H1 (cell line): ENCODE measurements around the gene JPH2. TPM values are rescaled to one million over a fixed set of nuclear protein-coding genes. Genes with fewer than 3 reads are reported as not detected.

ENCODE experiments used
- CTCF ChIA-PET: fragments of 300-600 bp; sonication (Branson Sonifier 250); formaldehyde crosslinking; loops from one replicate; lab custom pipeline; 2021; ENCODE audit not compliant: partially characterized antibody; lab: Charles Lee
- POLR2A ChIA-PET: fragments of 300-600 bp; sonication (Branson Sonifier 250); formaldehyde crosslinking; loops from one replicate; lab custom pipeline; 2021; ENCODE audit warnings: inconsistent platforms; ENCODE audit not compliant: partially characterized antibody; lab: Charles Lee
- DNase-seq, 2 experiments: peaks; one replicate each; pipeline versions ENCODE4 v3.0.0 to v3.0.0-alpha.2; 2010 to 2022; ENCODE audit warnings: low spot score in 2 of 2, low read depth in 1 of 2, mixed read lengths in 1 of 2
- FAIRE-seq: peaks from 2 replicates; lab custom pipeline; 2011; peaks lifted over from hg19 to GRCh38; lab: Jason Lieb, UNC
- H2AFZ ChIP-seq: 2 replicates; pipeline ENCODE4 v1.8.1; 2012; ENCODE audit warnings: low read length, inconsistent platforms
- H2AK5ac ChIP-seq: 2 replicates; pipeline ENCODE4 v1.6.1; 2013; ENCODE audit warnings: low read depth, low read length
- H2BK120ac ChIP-seq: replicated peaks from 2 replicates; pipeline ENCODE3; 2013; ENCODE audit warnings: low read depth, low read length, inconsistent platforms
- H2BK12ac ChIP-seq: 2 replicates; pipeline ENCODE4 v1.6.1; 2013; ENCODE audit warnings: low read depth, low read length
- H2BK15ac ChIP-seq: 2 replicates; pipeline ENCODE4 v1.6.1; 2013; ENCODE audit warnings: low read length
- H2BK20ac ChIP-seq: 2 replicates; pipeline ENCODE4 v1.6.1; 2013; ENCODE audit warnings: low read length
- H2BK5ac ChIP-seq: 2 replicates; pipeline ENCODE4 v1.6.1; 2013; ENCODE audit warnings: low read depth, low read length
- H3K14ac ChIP-seq: 2 replicates; pipeline ENCODE4 v1.6.1; 2013; ENCODE audit warnings: inconsistent platforms; ENCODE audit not compliant: insufficient read length
- H3K18ac ChIP-seq: 2 replicates; pipeline ENCODE4 v1.6.1; 2013; ENCODE audit warnings: low read length; ENCODE audit errors: extremely low read depth
- H3K23ac ChIP-seq: 2 replicates; pipeline ENCODE4 v1.6.1; 2013; ENCODE audit warnings: inconsistent platforms; ENCODE audit not compliant: insufficient read length
- H3K23me2 ChIP-seq: 2 replicates; pipeline ENCODE4 v1.6.1; 2013; ENCODE audit warnings: low read depth, low read length
- H3K27ac ChIP-seq: 2 replicates; pipeline ENCODE4 v1.6.1; 2011; ENCODE audit warnings: low read depth, low read length, inconsistent platforms
- H3K27me3 ChIP-seq, 4 experiments: replicated peaks in 1 of 4; 1 replicate in 1 of 4; 2 replicates in 3 of 4; pipeline versions ENCODE4 v1.6.1 to v1.8.1; 2011 to 2013; ENCODE audit warnings: low read length in 3 of 4, mild to moderate bottlenecking in 3 of 4, inconsistent platforms in 2 of 4, mixed read lengths in 2 of 4, moderate library complexity in 1 of 4; ENCODE audit not compliant: control insufficient read depth in 3 of 4, insufficient read depth in 3 of 4; ENCODE audit errors: extremely low read depth in 1 of 4
- H3K36me3 ChIP-seq, 4 experiments: 2 replicates each; pipeline versions ENCODE4 v1.6.1 to v1.8.1; 2011 to 2013; ENCODE audit warnings: mild to moderate bottlenecking in 4 of 4, low read length in 3 of 4, moderate library complexity in 2 of 4, control low read depth in 1 of 4, inconsistent platforms in 1 of 4; ENCODE audit not compliant: insufficient read depth in 4 of 4, control insufficient read depth in 2 of 4
- H3K4ac ChIP-seq: replicated peaks from 2 replicates; pipeline ENCODE3; 2013; ENCODE audit warnings: low read length, low read depth, mixed read lengths, inconsistent platforms; ENCODE audit not compliant: insufficient read length
- H3K4me1 ChIP-seq, 4 experiments: replicated peaks in 1 of 4; 1 replicate in 1 of 4; 2 replicates in 3 of 4; pipeline versions ENCODE4 v1.6.1 to v1.8.1; 2011 to 2013; ENCODE audit warnings: low read length in 3 of 4, inconsistent platforms in 2 of 4, mixed read lengths in 1 of 4; ENCODE audit not compliant: insufficient read depth in 4 of 4, control insufficient read depth in 3 of 4
- H3K4me2 ChIP-seq, 2 experiments: 2 replicates each; pipeline versions ENCODE4 v1.6.1 to v1.8.1; 2011 to 2013; ENCODE audit warnings: low read depth in 2 of 2, low read length in 2 of 2, control low read depth in 1 of 2, inconsistent platforms in 1 of 2, mild to moderate bottlenecking in 1 of 2; ENCODE audit not compliant: insufficient read depth in 1 of 2
- H3K4me3 ChIP-seq, 4 experiments: fragments of 200-600, 300-600 bp in 1 of 4; sonication (generic), shearing (Covaris generic), sonication (Bioruptor Twin) in 1 of 4; 2 replicates each; pipeline versions ENCODE4 v1.5.1 to v1.8.1; 2011 to 2016; ENCODE audit warnings: low read length in 4 of 4, low read depth in 3 of 4, control low read depth in 2 of 4, inconsistent platforms in 2 of 4, mild to moderate bottlenecking in 2 of 4, mixed read lengths in 1 of 4, moderate library complexity in 1 of 4; ENCODE audit not compliant: insufficient read depth in 2 of 4; ENCODE audit errors: extremely low read depth in 1 of 4
- H3K56ac ChIP-seq: replicated peaks from 2 replicates; pipeline ENCODE3; 2013; ENCODE audit warnings: low read depth, mild to moderate bottlenecking, mixed read lengths, low read length, inconsistent platforms; ENCODE audit not compliant: insufficient read length
- H3K79me1 ChIP-seq: 2 replicates; pipeline ENCODE4 v1.6.1; 2013; ENCODE audit warnings: low read depth, low read length, control low read depth
- H3K79me2 ChIP-seq, 2 experiments: 2 replicates each; pipeline versions ENCODE4 v1.6.1 to v1.8.1; 2012 to 2013; ENCODE audit warnings: low read length in 2 of 2, mild to moderate bottlenecking in 2 of 2, inconsistent platforms in 1 of 2; ENCODE audit not compliant: insufficient read depth in 2 of 2, control insufficient read depth in 1 of 2
- H3K9ac ChIP-seq, 4 experiments: replicated peaks in 1 of 4; 1 replicate in 1 of 4; 2 replicates in 3 of 4; pipeline versions ENCODE4 v1.6.1 to v1.8.1; 2011 to 2013; ENCODE audit warnings: low read depth in 3 of 4, low read length in 3 of 4, control low read depth in 2 of 4, mild to moderate bottlenecking in 2 of 4, moderate library complexity in 2 of 4, inconsistent platforms in 1 of 4; ENCODE audit errors: extremely low read depth in 1 of 4
- H3K9me3 ChIP-seq, 2 experiments: 2 replicates each; pipeline versions ENCODE4 v1.6.1 to v1.8.1; 2012 to 2013; ENCODE audit warnings: mild to moderate bottlenecking in 2 of 2, moderate library complexity in 2 of 2, control low read depth in 1 of 2, inconsistent platforms in 1 of 2, low read depth in 1 of 2, low read length in 1 of 2, mixed read lengths in 1 of 2; ENCODE audit not compliant: insufficient read depth in 2 of 2
- H4K20me1 ChIP-seq, 2 experiments: replicated peaks in 1 of 2; 2 replicates each; pipeline versions ENCODE3 to v1.8.1; 2011 to 2013; ENCODE audit warnings: inconsistent platforms in 2 of 2, low read length in 2 of 2, mild to moderate bottlenecking in 1 of 2; ENCODE audit not compliant: insufficient read depth in 2 of 2, control insufficient read depth in 1 of 2
- H4K5ac ChIP-seq: 2 replicates; pipeline ENCODE4 v1.6.1; 2013; ENCODE audit warnings: low read length, low read depth, mixed read lengths, inconsistent platforms; ENCODE audit not compliant: insufficient read length
- H4K8ac ChIP-seq: 2 replicates; pipeline ENCODE4 v1.8.0; 2013; ENCODE audit warnings: mild to moderate bottlenecking, moderate library complexity, low read length, inconsistent platforms; ENCODE audit not compliant: insufficient read depth; ENCODE audit errors: extremely low read depth
- H4K91ac ChIP-seq: replicated peaks from 2 replicates; pipeline ENCODE3; 2013; ENCODE audit warnings: low read length, mixed read lengths, inconsistent platforms; ENCODE audit not compliant: insufficient read length
- CTBP2 ChIP-seq: IDR thresholded peaks from 2 replicates; pipeline ENCODE4 v1.7.0; 2011; ENCODE audit warnings: borderline replicate concordance, mild to moderate bottlenecking, moderate library complexity, mixed read lengths, low read length; ENCODE audit not compliant: insufficient read depth, insufficient read length
- GABPA ChIP-seq: IDR thresholded peaks from 2 replicates; pipeline ENCODE4 v1.6.1; 2011; ENCODE audit warnings: mild to moderate bottlenecking, low read length, moderate library complexity, borderline replicate concordance; ENCODE audit not compliant: insufficient read depth
- WGBS, 2 experiments: shearing (Covaris generic) in 1 of 2; methylation state at CpG; one replicate each; pipeline versions ENCODE4 v1.1.6 to v1.1.7; 2013 to 2015; ENCODE audit warnings: low lambda C conversion rate in 2 of 2, mixed read lengths in 2 of 2, inconsistent platforms in 1 of 2, low coverage in 1 of 2, missing lambda C conversion rate in 1 of 2; ENCODE audit not compliant: insufficient replicate concordance in 2 of 2, insufficient coverage in 1 of 2, insufficient read length in 1 of 2; ENCODE audit errors: extremely low coverage in 1 of 2, missing lambda C conversion rate in 1 of 2; 5-methylcytosine and 5-hydroxymethylcytosine counted together
- polyA plus RNA-seq, 7 experiments: library from polyadenylated mRNA; depleted of rRNA in 3 of 7; stranded (reverse) in 5 of 7; unstranded in 2 of 7; fragments of >200 nt in 5 of 7; fragments of 200-250 nt in 2 of 7; gene quantifications; 1 replicate in 5 of 7; 2 replicates in 1 of 7; 4 replicates in 1 of 7; pipeline versions ENCODE4 v1.2.1 to v1.2.3, GENCODE V29; 2011 to 2013; ENCODE audit warnings: missing spikeins in 2 of 7, mixed read lengths in 2 of 7
- total RNA-seq: library from RNA; stranded (reverse); fragmentation: NEBNext Ultra II Directional; extraction: Animal tissue kit (Norgen Biotek cat#: 25700); gene quantifications from 2 replicates; pipeline ENCODE4 v1.2.1, GENCODE V29; 2021

JPH2 gene
- total and polyA plus RNA-seq, 2 of the 8 experiments (the other 6 are each of a cell fraction or from before 2014, with no cell fraction given) = 0.59 to 1.3 TPM

- TF ChIP-seq GABPA (no peak), CTBP2 (no peak)
- Histone ChIP-seq H2BK120ac (no peak overlapping the region), H3K4me3 (no peak overlapping the region), H3K23me2 (peaks cover 12% of the 10 kb centered on the region; the same call in 1 of the 2 replicates), H3K4ac (no peak overlapping the region), H2BK15ac (no peak overlapping the region), H3K4me2 (no peak overlapping the region), H3K9me3 (no peaks in the 10 kb centered on the region), H4K5ac (no peak overlapping the region), H4K91ac (no peak overlapping the region), H3K27me3 (no peaks in the 10 kb centered on the region), H3K23ac (no peak overlapping the region), H4K20me1 (no peaks in the 10 kb centered on the region), H2AFZ (no peak overlapping the region), H3K14ac (no peak overlapping the region), H3K18ac (no peak overlapping the region), H3K4me1 (no peaks in the 10 kb centered on the region; a peak in 1 of 7 replicates), H3K79me1 (no peaks in the 10 kb centered on the region), H2AK5ac (no peak overlapping the region), H4K8ac (no peak overlapping the region), H2BK20ac (no peak overlapping the region), H3K79me2 (no peaks in the 10 kb centered on the region), H3K9ac (no peak overlapping the region), H2BK12ac (no peak overlapping the region), H3K36me3 (no peaks in the 10 kb centered on the region), H2BK5ac (no peak overlapping the region), H3K27ac (no peak overlapping the region), H3K56ac (no peak overlapping the region)
- 86% methylated on average over 7 of the region's 7 CpGs; no CpG with 5 or more reads in 1 of the 2 experiments for WGBS, 2 experiments
- POLR2A ChIA-PET = interaction anchor here (1.4 to 1.8 kb wide), 2 partner anchors 11 to 18 kb away, joined by 4 to 5 read pairs; no protein-coding TSS in a partner anchor
- CTCF ChIA-PET = interaction anchor here (0.8 to 4.7 kb wide), 11 partner anchors 10 to 46 kb away, joined by 3 to 21 read pairs (median 4); partner anchors contain the start of gene JPH2
- FAIRE-seq (no peak), DNase-seq (no peak)
Observed at GRCh38 chr20:44154521-44155001, 32.4 kb downstream of the JPH2 start.
